Femur (tissue), 1 donor: Measurements from ENCODE around the gene TBC1D1.

Experiments
- DNase-seq: peaks from one replicate; pipeline ENCODE4 v3.0.0-alpha.2; 2017

Gene TBC1D1

GRCh38 chr4:38178392-38178995 is 287.6 kb downstream of the TBC1D1 start:
- DNase-seq = no peak

DNA sequence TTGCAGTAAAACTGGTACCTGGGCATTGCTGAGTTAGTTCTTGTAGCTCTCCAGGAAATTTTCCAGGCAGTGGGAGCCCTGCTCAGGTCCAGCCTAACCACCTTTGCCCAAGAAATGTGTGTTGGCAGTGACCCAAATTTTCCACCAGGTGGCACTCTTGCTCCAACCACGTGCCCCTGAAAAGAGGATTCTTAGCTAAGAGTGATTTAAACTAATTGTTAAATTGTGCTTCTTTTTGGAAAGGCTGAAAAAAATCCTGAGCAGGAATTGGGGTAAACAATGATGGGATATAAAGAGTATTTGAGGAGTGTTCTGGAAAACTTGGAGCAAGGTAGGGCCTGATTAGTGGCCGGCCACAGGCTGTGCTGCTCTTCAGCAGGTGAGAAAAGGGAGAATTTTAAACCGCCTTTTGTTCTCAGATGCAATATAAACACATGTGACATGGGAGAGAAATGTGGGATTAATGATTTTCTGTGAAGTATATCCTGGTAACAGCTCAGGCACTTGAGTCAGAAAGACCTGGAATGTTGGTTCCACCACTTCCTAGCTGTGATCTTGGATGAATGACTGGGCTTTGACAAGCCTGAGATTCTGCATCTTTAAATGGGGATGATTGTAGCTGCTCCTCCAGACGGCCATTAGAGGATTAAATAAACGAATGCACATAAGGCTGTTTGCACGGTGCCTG is 288.9 kb downstream of the TBC1D1 start:
- peak; percentile 85 for DNase-seq

- no peak for DNase-seq
These were observed 289.6 kb downstream of the TBC1D1 start for GRCh38 chr4:38180456-38180855.

DNA sequence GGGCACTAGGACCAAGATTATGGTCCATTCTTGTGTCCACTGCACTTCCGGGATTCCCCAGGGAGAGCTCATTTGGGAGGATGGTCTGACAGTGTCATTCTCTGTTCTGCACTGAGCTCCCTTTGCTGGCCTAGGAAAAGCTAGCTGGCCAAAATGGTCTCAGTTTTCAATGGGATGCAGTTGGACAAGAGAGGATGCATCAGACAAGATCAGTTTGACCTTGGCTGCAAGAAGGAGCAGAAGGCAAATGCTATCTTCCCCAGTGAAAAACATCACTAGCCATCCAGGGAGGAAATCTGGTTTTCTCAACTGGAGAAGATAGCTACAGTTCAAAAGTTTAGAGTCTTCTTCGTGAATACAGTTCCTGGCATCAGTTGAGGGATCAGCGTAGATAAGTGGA is 290.4 kb downstream of the TBC1D1 start:
- DNase-seq = no peak

DNA sequence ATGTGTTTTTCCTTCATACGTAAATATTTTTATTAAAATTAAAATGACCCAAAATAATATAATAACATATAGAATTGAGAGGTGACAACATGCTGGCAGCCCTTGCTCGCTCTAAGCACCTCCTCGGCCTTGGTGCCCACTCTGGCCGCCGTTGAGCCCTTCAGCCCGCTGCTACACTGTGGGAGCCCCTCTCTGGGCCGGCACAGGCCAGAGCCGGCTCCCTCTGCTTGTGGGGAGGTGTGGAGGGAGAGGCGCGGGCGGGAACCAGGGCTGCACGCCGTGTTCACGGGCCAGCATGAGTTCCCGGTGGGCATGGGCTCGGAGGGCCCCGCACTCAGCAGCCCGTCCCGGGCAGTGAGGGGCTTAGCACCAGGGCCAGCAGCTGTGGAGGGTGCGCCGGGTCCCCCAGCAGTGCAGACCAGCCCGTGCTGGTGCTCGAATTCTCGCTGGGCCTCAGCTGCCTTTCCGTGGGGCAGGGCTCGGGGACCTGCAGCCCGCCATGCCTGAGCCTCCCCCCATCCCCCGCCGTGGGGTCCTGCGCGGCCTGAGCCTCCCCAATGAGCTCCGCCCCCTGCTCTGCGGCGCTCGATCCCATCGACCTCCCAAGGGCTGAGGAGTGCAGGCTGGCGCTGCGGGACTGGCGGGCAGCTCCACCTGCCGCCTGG is 291.6 kb downstream of the TBC1D1 start:
- DNase-seq = no peak

- DNase-seq = no peak
These were observed 293.5 kb downstream of the TBC1D1 start for GRCh38 chr4:38184404-38184803.

GRCh38 chr4:38185406-38186144 is 294.7 kb downstream of the TBC1D1 start:
- no peak for DNase-seq

DNA sequence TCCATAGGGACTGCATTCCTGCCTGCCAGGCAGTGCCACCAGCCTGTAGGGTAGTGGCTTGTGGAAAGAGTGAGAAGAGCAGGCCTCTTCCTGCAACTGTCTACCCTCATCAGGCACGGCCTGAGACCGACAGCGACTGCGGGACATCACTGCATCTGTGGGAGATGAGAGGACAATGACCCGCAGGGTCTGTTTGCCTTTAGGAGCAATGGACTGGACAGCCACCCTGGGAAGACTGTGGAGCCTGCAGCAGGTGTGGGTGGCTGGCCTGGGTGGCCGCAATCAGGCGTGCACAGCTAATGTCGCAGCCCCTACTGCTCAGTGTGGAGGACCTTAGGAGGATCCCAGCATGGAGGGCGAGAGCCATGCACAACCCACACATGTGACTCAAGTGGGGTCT is 297.3 kb downstream of the TBC1D1 start:
- no peak for DNase-seq

DNA sequence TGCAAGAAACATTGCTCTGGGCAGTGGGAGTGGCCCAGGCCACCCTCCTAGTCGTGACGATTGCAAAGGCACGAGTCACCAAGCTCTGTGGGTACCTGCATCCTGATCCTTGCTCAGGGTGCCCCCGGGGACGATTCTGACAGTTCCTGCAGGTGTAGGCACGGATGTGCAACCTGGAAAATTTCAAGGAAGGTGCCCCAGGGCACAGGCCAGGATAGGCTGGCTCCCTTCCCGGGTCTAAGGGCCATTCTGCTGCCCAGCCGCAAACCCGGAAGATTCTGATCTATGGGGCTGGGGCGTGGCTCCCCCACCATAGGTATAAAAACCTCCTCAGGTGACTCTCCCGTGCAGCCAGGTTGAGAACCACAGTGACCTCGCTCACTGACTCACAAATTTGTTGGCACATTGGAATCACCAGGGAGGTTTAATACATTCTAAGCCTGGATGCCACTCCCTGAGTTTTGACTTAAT is 297.8 kb downstream of the TBC1D1 start:
- DNase-seq = no peak
